ENCODE results near the gene SENP2.
"Not testable (repeated sequence)": the region's sequence is repeated elsewhere in the genome, so short reads cannot be mapped to it uniquely, and the experiment has no call there.

Gene SENP2

DNA sequence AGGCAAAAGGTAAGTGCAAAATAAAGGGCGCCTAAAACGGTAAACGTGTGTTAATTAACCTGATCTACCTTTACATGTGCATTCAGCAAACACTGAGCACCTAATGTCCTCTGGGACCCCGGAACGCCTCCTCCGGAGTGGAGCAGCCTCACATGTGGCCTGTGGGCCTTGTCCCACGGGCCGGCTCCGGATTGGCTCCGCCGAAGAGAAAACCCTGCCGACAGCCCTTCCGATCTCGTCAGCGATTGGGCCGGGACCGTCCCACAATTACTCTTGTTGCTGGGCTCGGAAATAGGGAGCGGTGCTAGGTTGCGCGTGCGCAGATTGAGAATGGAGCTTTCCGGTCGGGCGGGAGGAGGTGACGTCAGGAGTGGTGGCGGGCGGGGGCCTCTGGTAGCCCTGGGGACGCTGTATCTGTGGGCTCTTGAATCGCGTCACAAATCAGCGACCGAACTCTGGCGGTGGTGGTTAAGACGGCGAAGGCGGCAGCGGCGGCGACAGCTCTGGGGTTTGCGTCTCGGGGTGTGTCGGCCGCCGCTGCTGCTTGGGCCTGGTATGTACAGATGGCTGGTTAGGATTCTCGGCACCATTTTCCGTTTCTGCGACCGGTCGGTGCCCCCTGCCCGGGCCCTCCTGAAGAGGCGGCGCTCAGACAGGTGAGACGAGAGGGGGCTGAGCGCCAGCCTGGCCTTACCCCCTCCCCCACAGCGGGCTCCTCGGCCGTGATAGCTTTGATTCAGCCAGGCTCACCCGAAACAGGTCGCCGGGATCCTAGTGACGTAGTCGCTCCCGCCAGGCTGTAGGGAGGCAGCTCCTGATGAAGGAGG is at the start of gene SENP2:
TSS of gene SENP2 (plus strand) at position 437 of the 827 bp plus-strand sequence. CDS start at position 556, 119 bp downstream.
- peak; percentile 100 for DNase-seq

- DNase-seq = no peak
These were observed 48.6 kb upstream of the SENP2 start for GRCh38 chr3:185537369-185537970.

GRCh38 chr3:185539934-185540333 is 46.2 kb upstream of the SENP2 start:
- no peak for DNase-seq

DNA sequence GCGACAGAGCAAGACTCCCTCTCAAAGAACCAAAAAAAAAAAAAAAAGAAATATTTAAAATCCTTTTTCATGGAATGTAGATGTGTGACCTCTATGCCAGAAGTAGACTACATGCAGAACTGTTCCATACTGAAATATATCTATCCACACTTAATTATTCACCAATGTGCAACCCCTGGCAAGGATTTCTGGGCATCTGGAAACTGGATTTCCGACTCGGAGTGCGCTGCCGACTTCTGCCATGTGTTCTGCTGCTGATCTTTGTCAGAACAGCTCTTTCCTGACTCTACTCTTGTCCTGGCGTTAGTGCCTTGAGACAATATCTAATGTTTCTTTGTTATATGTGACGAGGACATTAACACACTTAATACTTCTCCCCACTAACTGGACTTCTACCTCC is 45.4 kb upstream of the SENP2 start:
- DNase-seq = no peak

GRCh38 chr3:185549122-185549521 is 37.0 kb upstream of the SENP2 start:
- peak; percentile 20 for DNase-seq

DNA sequence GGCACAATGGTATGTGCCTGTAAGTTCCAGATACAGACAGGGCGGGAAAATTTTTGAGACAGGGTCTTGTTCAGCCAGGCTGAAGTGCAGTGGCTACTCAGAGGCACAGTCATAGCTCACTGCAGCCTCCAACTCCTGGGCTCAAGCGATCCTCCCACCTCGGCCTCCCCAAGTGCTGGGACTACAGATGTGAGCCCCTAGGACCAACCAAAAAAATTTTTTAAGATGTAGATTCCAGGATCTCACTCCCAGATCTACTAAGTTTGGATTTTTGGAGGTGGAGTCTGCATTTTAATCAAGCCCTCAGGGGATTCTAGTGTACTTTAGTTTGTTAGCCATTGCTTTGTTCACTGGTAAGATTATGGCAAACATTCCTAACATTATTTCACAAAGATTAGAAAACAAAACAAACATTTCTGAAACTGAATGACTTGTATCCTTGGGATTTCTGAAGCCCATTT is 36.4 kb upstream of the SENP2 start:
- DNase-seq = no peak

GRCh38 chr3:185552358-185552877 is 33.7 kb upstream of the SENP2 start, which contains the start of gene LIPH:
LIPH (minus strand) TSS chr3:185552588; CDS start chr3:185552471, 117 bp downstream.
- peak; percentile 44 for DNase-seq

DNA sequence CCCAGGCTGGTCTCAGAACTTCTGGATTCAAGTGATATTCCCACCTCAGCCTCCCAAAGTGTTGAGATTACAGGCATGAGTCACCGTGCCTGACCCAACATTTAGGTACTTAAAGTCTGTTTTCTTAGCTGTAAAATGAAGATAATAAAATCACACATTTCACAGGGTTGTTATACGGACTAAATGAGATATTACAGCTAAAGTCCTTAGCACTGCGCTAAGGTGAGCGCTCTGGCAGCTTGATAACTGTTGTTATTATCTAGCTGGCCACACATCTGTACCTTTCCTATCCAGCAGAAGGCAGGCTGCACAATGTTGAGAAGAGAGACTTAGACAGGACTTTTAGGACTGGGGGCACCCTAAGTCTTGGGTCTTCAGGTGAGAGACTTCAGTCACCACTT is 31.0 kb upstream of the SENP2 start:
- DNase-seq = no peak

DNA sequence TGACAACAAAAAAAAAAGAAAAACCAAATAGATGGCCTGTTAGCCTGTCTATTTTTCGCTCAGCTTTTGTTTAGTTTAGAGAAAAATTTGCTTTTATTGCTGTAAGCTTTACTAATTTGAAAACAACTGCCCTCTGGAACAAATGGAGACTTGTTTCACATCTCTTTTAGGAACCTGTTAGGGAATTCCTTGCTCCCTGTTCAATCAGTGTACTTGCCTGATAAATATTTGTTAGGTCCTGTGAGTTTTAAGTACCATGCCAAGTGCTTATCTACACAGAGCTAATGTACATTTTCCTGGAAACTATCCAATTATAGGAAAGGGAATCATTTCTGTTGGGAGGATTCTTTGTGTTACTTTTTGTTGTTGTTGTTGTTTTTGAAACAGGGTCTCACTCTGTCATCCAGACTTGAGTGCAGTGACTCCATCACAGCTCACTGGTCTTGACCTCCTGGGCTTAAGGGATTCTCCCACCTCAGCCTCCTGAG is 30.2 kb upstream of the SENP2 start:
- no peak for DNase-seq

DNA sequence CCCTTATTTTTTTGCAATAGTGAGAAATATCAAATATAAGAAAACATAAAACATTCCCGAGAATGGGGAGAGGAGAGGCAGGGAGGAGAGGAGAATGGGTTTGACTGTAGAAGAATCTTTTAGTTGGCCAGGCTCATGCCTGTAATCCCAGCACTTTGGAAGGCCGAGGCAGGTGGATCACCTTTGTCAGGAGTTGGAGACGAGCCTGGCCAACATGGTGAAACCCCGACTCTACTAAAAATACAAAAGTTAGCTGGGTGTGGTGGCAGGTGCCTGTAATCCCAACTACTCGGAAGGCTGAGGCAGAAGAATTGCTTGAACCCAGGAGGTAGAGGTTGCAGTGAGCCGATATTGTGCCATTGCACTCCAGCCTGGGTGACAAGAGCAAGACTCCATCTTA is 29.5 kb upstream of the SENP2 start:
- not testable (repeated sequence) for DNase-seq

GRCh38 chr3:185558395-185558794 is 27.7 kb upstream of the SENP2 start:
- no peak for DNase-seq

DNA sequence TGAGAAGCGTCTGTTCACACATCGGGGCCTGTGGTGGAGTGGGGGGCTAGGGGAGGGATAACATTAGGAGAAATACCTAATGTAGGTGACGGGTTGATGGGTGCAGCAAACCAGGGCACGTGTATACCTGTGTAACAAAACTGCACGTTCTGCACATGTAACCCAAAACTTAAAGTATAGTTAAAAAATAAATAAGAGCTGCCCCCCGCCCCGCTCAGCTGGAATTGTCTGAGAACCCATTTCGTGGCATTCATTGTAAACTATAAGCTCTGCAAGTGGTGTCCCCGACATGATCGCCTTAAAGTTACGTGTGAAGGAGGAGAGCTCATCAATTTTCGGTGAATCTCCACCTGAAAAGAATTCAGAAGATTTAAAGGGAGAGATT is 26.4 kb upstream of the SENP2 start:
- no peak for DNase-seq

GRCh38 chr3:185560676-185561075 is 25.4 kb upstream of the SENP2 start:
- no peak for DNase-seq

GRCh38 chr3:185561374-185561943 is 24.6 kb upstream of the SENP2 start:
- no peak for DNase-seq

GRCh38 chr3:185561958-185562357 is 24.1 kb upstream of the SENP2 start:
- DNase-seq = no peak

GRCh38 chr3:185572183-185572582 is 13.9 kb upstream of the SENP2 start:
- no peak for DNase-seq

DNA sequence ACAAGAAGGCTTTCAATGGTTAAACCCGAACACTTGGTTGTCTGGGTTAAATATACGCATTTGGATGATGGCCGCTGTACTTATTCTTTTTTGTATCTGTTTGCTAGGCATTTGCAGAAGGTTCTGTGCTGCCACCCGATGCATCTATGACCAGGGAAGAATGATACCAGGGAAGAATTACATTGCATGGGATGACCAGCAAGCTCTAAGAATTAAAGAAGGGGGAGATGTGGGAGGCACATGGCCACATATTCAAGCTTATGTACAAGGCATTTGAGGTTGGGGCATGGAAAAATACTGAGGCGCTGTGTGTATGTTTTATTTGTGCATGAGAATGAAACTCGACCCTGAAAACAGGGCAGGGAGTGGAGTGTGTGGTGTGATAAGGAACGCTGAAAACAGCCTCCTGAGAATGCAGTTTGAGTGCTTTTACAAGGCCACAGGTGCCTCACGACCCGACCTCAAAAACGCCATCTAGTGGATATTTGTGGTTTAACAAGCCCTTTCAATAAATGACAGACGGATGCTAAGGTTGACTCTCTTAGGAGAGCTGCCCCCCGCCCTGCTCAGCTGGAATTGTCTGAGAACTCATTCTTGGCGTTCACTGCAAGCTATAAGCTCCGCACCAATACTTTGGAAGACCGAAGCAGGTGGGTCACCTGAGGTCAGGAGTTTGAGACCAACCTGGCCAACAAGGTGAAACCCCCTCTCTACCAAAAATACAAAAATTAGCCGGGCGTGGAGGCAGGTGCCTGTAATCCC is 10.8 kb upstream of the SENP2 start:
- DNase-seq = peak; percentile 87

DNA sequence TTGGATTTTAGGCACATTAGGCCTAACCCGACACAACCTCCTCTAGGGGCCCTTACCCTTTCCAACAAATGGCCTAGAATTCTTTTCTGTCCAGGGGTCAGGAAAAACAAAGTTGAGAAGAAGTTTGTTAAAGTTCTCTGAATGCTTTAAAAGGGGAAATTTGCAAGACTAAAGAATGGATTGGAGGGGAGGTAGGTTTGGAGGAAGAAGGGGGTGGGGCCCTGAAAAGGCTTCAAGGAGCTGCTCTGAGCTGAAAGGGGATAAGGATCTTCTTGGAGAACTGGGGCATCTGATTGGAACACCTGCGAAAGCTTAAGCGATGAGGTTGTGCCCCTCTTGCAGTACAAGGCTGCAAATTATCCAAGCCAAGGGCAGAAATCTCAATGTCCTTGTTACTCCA is 3.9 kb upstream of the SENP2 start:
- no peak for DNase-seq

DNA sequence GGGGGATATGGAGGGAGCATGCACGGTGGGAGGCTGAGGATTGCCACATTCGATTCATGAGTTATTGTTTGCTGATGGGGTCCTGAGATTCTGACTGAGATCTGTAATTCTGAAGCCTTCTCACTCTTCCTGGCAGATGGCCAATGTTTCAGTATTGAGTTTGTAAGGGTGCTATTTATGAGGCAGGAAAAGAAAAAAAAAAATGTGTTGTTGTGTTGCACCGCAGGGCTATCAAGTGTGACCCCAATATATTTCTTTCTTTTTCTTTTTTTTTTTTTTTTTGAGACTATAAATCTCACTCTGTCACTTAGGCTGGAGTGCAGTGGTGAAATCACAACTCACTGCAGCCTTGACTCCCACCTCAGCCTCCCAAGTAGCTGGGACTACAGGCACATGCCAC is 3.2 kb upstream of the SENP2 start:
- no peak for DNase-seq

DNA sequence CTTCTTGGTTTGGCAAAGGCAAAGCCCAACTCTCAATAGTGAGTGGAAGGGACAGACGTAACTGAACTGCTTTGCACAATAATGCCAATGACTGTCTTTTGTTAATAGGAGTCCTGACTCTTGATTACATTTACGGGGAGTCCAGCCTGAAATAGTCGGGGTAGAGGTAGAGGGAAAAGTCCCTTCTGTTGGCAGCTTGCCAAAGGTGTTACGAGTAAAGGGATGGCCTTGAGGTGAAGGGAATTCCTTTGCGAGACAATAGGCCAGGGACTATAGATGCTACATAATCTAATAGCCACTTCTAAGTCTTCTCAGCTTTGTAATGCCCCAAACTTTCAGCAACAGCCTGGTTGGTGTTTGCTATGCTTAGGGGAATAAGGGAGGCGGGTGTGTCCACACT is 2.2 kb upstream of the SENP2 start:
- DNase-seq = no peak

DNA sequence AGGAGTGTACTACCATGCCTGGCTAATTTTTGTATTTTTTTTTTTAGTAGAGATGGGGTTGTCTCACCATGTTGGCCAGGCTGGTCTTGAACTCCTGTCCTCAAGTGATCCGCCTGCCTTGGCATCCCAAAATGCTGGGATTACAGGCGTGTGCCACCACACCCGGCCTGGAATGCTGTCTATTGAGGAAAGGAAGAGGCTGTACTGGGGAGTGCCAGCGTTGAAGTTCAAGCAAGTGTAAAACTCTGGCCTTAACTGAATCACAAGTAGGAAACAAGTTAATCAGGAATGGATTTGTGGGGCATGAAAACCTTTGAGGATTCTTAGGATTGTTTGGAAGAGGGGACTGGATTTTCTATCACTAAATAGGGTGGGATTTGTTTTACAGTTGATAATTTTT is 1.4 kb upstream of the SENP2 start:
- DNase-seq = no peak

GRCh38 chr3:185585518-185585858 is 607 bp upstream of the SENP2 start:
- DNase-seq = no peak

GRCh38 chr3:185586686-185587039 is 568 bp downstream of the SENP2 start:
- peak; percentile 63 for DNase-seq
